ENCODE data around the gene CABCOCO1.

DNA sequence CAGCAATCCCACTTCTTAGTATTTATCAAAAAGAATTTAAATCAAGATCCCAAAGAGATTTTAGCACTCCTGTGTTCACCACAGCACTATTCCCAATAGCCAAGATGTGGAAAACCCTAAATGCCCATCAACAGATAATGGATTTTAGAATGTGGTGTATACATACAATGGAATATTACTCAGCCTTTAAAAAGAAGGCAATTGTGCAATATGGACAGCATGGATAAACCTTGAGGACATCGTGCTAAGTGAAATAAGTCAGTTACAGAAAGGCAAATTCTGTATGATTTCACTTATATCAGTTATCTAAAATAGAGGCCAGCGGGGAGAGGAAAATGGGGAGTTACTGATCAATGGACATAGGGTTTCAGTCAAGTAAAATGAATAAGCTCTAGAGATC, 66.9 kb downstream of the CABCOCO1 start:
- no peak for TF ChIP-seq GATA3 (IDR thresholded peaks at IDR 0.05; ENCODE audit: low read depth, low read length)
- no peak for TF ChIP-seq GATA2 (IDR thresholded peaks at IDR 0.05; ENCODE audit: low read depth, low read length)

All from SH-SY5Y (cell line).